Neural cell (in vitro differentiated cells): ENCODE data around the gene PIAS2. TPM values are rescaled to one million over a fixed set of nuclear protein-coding genes. Genes with fewer than 3 reads are reported as not detected.

Experiments
- H2AFZ ChIP-seq: fragments of 200-600, 300-800 bp; sonication (generic), shearing (Covaris generic); 2 replicates; pipeline ENCODE4 v1.6.0; 2014; ENCODE audit warnings: low read depth, mild to moderate bottlenecking, antibody characterized with exemption, low read length, moderate library complexity
- H3F3A ChIP-seq: fragments of 200-600 bp; shearing (Covaris generic); 2 replicates; pipeline ENCODE4 v1.6.1; 2016; ENCODE audit warnings: mild to moderate bottlenecking, moderate library complexity, mixed read lengths, antibody characterized with exemption, low read length; ENCODE audit not compliant: insufficient read depth, poor library complexity, severe bottlenecking
- H3K27ac ChIP-seq: fragments of 200-600, 300-800 bp; sonication (generic), shearing (Covaris generic); 2 replicates; pipeline ENCODE4 v1.5.1; 2014; ENCODE audit warnings: mild to moderate bottlenecking, low read length, moderate library complexity
- H3K27me3 ChIP-seq: fragments of 300-800, 200-600 bp; sonication (generic), shearing (Covaris generic); 2 replicates; pipeline ENCODE4 v1.6.0; 2014; ENCODE audit warnings: mild to moderate bottlenecking, low read depth, low read length, moderate library complexity; ENCODE audit not compliant: insufficient read depth
- H3K36me3 ChIP-seq: fragments of 300-800, 200-600 bp; sonication (generic), shearing (Covaris generic); 2 replicates; pipeline ENCODE4 v1.5.1; 2014; ENCODE audit warnings: mild to moderate bottlenecking, antibody characterized with exemption, low read length, moderate library complexity; ENCODE audit not compliant: insufficient read depth
- H3K4me2 ChIP-seq: fragments of 300-800, 200-600 bp; sonication (generic), shearing (Covaris generic); 2 replicates; pipeline ENCODE4 v1.6.0; 2014; ENCODE audit warnings: mild to moderate bottlenecking, low read length
- H3K4me3 ChIP-seq: fragments of 300-800, 200-600 bp; sonication (generic), shearing (Covaris generic); 2 replicates; pipeline ENCODE4 v1.5.1; 2014; ENCODE audit warnings: mild to moderate bottlenecking, low read length, moderate library complexity
- H3K79me2 ChIP-seq: fragments of 200-600 bp; shearing (Covaris generic); replicated peaks from 2 replicates; pipeline ENCODE4 v1.6.0; 2014; ENCODE audit warnings: mild to moderate bottlenecking, low read length, moderate library complexity; ENCODE audit not compliant: insufficient read depth
- H3K9ac ChIP-seq: fragments of 300-800, 200-600 bp; sonication (generic), shearing (Covaris generic); 2 replicates; pipeline ENCODE4 v1.6.1; 2016; ENCODE audit warnings: mild to moderate bottlenecking, low read length, mixed read lengths
- H3K9me2 ChIP-seq: fragments of 200-600 bp; shearing (Covaris generic); 2 replicates; pipeline ENCODE4 v1.6.1; 2016; ENCODE audit warnings: mild to moderate bottlenecking, low read length, mixed read lengths; ENCODE audit not compliant: insufficient read depth
- H3K9me3 ChIP-seq: fragments of 200-600, 300-800 bp; sonication (generic), shearing (Covaris generic); 2 replicates; pipeline ENCODE4 v1.6.1; 2016; ENCODE audit warnings: mild to moderate bottlenecking, mixed run types, low read length, moderate library complexity, mixed read lengths
- H4K20me1 ChIP-seq: fragments of 200-600 bp; shearing (Covaris generic); 2 replicates; pipeline ENCODE4 v1.6.1; 2016; ENCODE audit warnings: mild to moderate bottlenecking, mixed run types; ENCODE audit not compliant: insufficient read depth
- CTCF ChIP-seq: fragments of 450-650 bp; IDR thresholded peaks from 2 replicates; pipeline ENCODE4 v1.5.1; 2014; ENCODE audit warnings: antibody characterized with exemption, mild to moderate bottlenecking, moderate library complexity; ENCODE audit not compliant: poor library complexity, severe bottlenecking
- EP300 ChIP-seq: fragments of 450-650 bp; conservative IDR thresholded peaks from 2 replicates; pipeline ENCODE4 v1.6.1; 2014; ENCODE audit warnings: antibody characterized with exemption, mild to moderate bottlenecking, moderate library complexity; ENCODE audit not compliant: poor library complexity, severe bottlenecking
- EZH2 ChIP-seq: fragments of 200-600, 300-800 bp; shearing (Covaris generic), sonication (generic); IDR thresholded peaks from 2 replicates; pipeline ENCODE4 v1.6.1; 2014; ENCODE audit warnings: antibody characterized with exemption, low read length, borderline replicate concordance, mild to moderate bottlenecking; ENCODE audit not compliant: insufficient read depth, poor library complexity, severe bottlenecking
- MXI1 ChIP-seq: fragments of 450-650 bp; conservative IDR thresholded peaks from 2 replicates; pipeline ENCODE4 v1.6.1; 2014; ENCODE audit warnings: antibody characterized with exemption, mild to moderate bottlenecking; ENCODE audit not compliant: poor library complexity, severe bottlenecking
- POLR2AphosphoS5 ChIP-seq: IDR thresholded peaks from 2 replicates; pipeline ENCODE4 v1.6.1; 2012
- RAD21 ChIP-seq: fragments of 450-650 bp; conservative IDR thresholded peaks from 2 replicates; pipeline ENCODE4 v1.6.1; 2014; ENCODE audit warnings: antibody characterized with exemption, mild to moderate bottlenecking, moderate library complexity
- REST ChIP-seq: IDR thresholded peaks from 2 replicates; pipeline ENCODE4 v1.6.1; 2012; ENCODE audit warnings: borderline replicate concordance
- SMC3 ChIP-seq: fragments of 450-650 bp; conservative IDR thresholded peaks from 2 replicates; pipeline ENCODE4 v1.6.1; 2014; ENCODE audit warnings: antibody characterized with exemption, mild to moderate bottlenecking, moderate library complexity; ENCODE audit not compliant: poor library complexity
- TAF1 ChIP-seq: IDR thresholded peaks from 2 replicates; pipeline ENCODE4 v1.6.1; 2012; ENCODE audit warnings: low read depth
- polyA plus RNA-seq: library from polyadenylated mRNA; depleted of rRNA; stranded (reverse); fragments of >200 nt; gene quantifications from 2 replicates; pipeline ENCODE4 v1.2.3, GENCODE V29; 2014

PIAS2 gene
- polyA plus RNA-seq, 1 donor from 2014 or later: 32.1 TPM

GRCh38 chr18:46877329-46877987 is 39.8 kb downstream of the PIAS2 start:
- peaks cover 11% of the 10 kb centered on the region for H3K9me3 ChIP-seq
- no peaks in the 10 kb centered on the region for H4K20me1 ChIP-seq
- peaks cover 6% of the 10 kb centered on the region for H3K79me2 ChIP-seq

More at GRCh38 chr18:46877329-46877987, 39.8 kb downstream of the PIAS2 start:
- TF ChIP-seq EZH2: no peak
- no peak for TF ChIP-seq POLR2AphosphoS5
- no peak for TF ChIP-seq TAF1
- TF ChIP-seq EP300: no peak
- no peak for TF ChIP-seq RAD21
- TF ChIP-seq REST: no peak
- no peak for TF ChIP-seq MXI1
- TF ChIP-seq CTCF: no peak
- no peak for TF ChIP-seq SMC3
- H3K36me3 ChIP-seq: no peaks in the 10 kb centered on the region
- no peak overlapping the region for H2AFZ ChIP-seq
- H3K27ac ChIP-seq: no peak overlapping the region
- no peak overlapping the region for H3K4me3 ChIP-seq
- H3F3A ChIP-seq: no peaks in the 10 kb centered on the region
- no peak overlapping the region for H3K4me2 ChIP-seq
- H3K9ac ChIP-seq: no peak overlapping the region
- H3K9me2 ChIP-seq: no peaks in the 10 kb centered on the region
- H3K27me3 ChIP-seq: no peaks in the 10 kb centered on the region
